Activated effector memory CD4-positive, alpha-beta T cell treated with Interleukin-2 at 50 U/mL for 16 hours (primary cell): ENCODE measurements around the gene MBD6.
"Not testable (repeated sequence)": the region's sequence is repeated elsewhere in the genome, so short reads cannot be mapped to it uniquely, and the experiment has no call there.

Experiments used
- DNase-seq: peaks from one replicate; pipeline ENCODE4 v3.0.0-alpha.2; 2020

The MBD6 gene

GRCh38 chr12:57488402-57489156 lies 34.0 kb upstream of the MBD6 start:
- no peak for DNase-seq

GRCh38 chr12:57489157-57489641 lies 33.4 kb upstream of the MBD6 start:
- DNase-seq = no peak

- no peak for DNase-seq
These were observed 32.5 kb upstream of the MBD6 start for GRCh38 chr12:57490126-57490525.

- DNase-seq = no peak
These were observed 31.0 kb upstream of the MBD6 start for GRCh38 chr12:57491393-57492280.

GRCh38 chr12:57495051-57495701 lies 27.4 kb upstream of the MBD6 start:
- not testable (repeated sequence) for DNase-seq

GRCh38 chr12:57496822-57497221 lies 25.8 kb upstream of the MBD6 start:
- DNase-seq = no peak

GRCh38 chr12:57497223-57498131 lies 25.1 kb upstream of the MBD6 start:
- no peak for DNase-seq

- DNase-seq = no peak
These were observed 24.5 kb upstream of the MBD6 start for GRCh38 chr12:57498132-57498502.

GRCh38 chr12:57498571-57498970 lies 24.1 kb upstream of the MBD6 start:
- DNase-seq = no peak

GRCh38 chr12:57500213-57500612 lies 22.4 kb upstream of the MBD6 start:
- DNase-seq = no peak

- not testable (repeated sequence) for DNase-seq
These were observed 20.2 kb upstream of the MBD6 start for GRCh38 chr12:57502311-57502969.

- not testable (repeated sequence) for DNase-seq
These were observed 16.1 kb upstream of the MBD6 start for GRCh38 chr12:57506541-57506940.

- DNase-seq = not testable (repeated sequence)
These were observed 14.8 kb upstream of the MBD6 start for GRCh38 chr12:57507796-57508195.

GRCh38 chr12:57511161-57511560 lies 11.5 kb upstream of the MBD6 start:
- DNase-seq = no peak

- DNase-seq = no peak
These were observed 10.9 kb upstream of the MBD6 start for GRCh38 chr12:57511588-57512325.

- no peak for DNase-seq
These were observed 10.0 kb upstream of the MBD6 start for GRCh38 chr12:57512665-57513064.

- DNase-seq = no peak
These were observed 9.4 kb upstream of the MBD6 start for GRCh38 chr12:57513266-57513665.

GRCh38 chr12:57513677-57514076 lies 8.9 kb upstream of the MBD6 start:
- DNase-seq = not testable (repeated sequence)

GRCh38 chr12:57514246-57514645 lies 8.4 kb upstream of the MBD6 start:
- not testable (repeated sequence) for DNase-seq

GRCh38 chr12:57514720-57515407 lies 7.8 kb upstream of the MBD6 start:
- no peak for DNase-seq
